Measurements from ENCODE around the gene SIAH1. TPM values are rescaled to one million over a fixed set of nuclear protein-coding genes. Genes with fewer than 3 reads are reported as not detected.
"Not testable (repeated sequence)": the region's sequence is repeated elsewhere in the genome, so short reads cannot be mapped to it uniquely, and the experiment has no call there.

Gene SIAH1
- polyA plus RNA-seq, 1 experiment: 21.6 TPM

DNA sequence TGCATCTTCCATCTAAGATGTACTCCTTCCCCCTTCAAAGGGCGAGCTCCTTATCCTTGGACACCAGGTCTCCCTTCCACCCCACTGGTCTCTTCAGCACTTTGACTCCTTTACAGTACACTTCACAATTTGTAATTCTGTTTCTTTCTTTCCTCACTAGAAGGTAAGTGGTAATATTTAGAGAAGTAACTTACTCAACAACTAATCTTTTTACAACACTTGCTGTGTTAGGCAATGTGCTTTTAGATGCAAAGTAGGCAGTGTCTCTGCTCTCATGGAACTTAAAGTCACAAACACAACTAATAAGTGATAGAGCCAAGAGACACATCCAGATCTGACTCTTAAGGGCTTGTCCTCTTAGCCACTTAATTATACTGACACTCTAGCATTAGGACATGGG, 6.4 kb downstream of the SIAH1 start:
- Histone ChIP-seq H3K27me3 (ENCODE audit: control insufficient read depth, insufficient read depth, low read length) (no peaks in the 10 kb centered on the region), H3K4me3 (ENCODE audit: low read depth, low read length) (no peak overlapping the region), H3K27ac (ENCODE audit: low read depth, low read length) (no peak overlapping the region), H3K9me3 (ENCODE audit: control insufficient read depth, insufficient read depth, low read length) (no peaks in the 10 kb centered on the region)
- CTCF ChIA-PET: no interaction called here
- TF ChIP-seq, protein P1, sequence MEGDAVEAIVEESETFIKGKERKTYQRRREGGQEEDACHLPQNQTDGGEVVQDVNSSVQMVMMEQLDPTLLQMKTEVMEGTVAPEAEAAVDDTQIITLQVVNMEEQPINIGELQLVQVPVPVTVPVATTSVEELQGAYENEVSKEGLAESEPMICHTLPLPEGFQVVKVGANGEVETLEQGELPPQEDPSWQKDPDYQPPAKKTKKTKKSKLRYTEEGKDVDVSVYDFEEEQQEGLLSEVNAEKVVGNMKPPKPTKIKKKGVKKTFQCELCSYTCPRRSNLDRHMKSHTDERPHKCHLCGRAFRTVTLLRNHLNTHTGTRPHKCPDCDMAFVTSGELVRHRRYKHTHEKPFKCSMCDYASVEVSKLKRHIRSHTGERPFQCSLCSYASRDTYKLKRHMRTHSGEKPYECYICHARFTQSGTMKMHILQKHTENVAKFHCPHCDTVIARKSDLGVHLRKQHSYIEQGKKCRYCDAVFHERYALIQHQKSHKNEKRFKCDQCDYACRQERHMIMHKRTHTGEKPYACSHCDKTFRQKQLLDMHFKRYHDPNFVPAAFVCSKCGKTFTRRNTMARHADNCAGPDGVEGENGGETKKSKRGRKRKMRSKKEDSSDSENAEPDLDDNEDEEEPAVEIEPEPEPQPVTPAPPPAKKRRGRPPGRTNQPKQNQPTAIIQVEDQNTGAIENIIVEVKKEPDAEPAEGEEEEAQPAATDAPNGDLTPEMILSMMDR (IDR thresholded peaks at IDR 0.05; ENCODE audit: low read depth, low read length): no peak
- DNase-seq (ENCODE audit: low read depth, low spot score): no peak
- POLR2A ChIA-PET: no interaction called here

DNA sequence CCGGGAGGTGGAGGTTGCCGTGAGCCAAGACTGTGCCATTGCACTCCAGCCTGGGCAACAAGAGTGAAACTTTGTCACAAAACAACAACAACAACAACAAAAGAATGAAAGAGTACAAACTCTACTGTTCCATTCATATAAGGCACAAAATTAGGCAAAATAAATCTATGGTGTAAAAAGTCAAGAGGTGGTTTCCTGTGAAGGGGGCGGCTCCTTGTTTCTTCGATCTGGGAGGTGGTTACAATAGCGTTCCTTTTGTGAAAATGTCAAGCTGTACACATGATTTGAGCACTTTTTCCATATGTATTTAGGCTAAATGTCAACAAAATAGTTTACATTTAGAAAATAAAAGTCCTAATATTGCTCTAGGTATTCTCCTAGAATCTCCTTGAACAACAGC, 6.9 kb downstream of the SIAH1 start:
- Histone ChIP-seq H3K27me3 (ENCODE audit: control insufficient read depth, insufficient read depth, low read length) (no peaks in the 10 kb centered on the region), H3K9me3 (ENCODE audit: control insufficient read depth, insufficient read depth, low read length) (no peaks in the 10 kb centered on the region), H3K4me3 (ENCODE audit: low read depth, low read length) (no peak overlapping the region), H3K27ac (ENCODE audit: low read depth, low read length) (no peak overlapping the region)
- TF ChIP-seq, protein P1 (IDR thresholded peaks at IDR 0.05; ENCODE audit: low read depth, low read length): no peak
- POLR2A ChIA-PET: no interaction called here
- DNase-seq (ENCODE audit: low read depth, low spot score): no peak
- CTCF ChIA-PET: no interaction called here

DNA sequence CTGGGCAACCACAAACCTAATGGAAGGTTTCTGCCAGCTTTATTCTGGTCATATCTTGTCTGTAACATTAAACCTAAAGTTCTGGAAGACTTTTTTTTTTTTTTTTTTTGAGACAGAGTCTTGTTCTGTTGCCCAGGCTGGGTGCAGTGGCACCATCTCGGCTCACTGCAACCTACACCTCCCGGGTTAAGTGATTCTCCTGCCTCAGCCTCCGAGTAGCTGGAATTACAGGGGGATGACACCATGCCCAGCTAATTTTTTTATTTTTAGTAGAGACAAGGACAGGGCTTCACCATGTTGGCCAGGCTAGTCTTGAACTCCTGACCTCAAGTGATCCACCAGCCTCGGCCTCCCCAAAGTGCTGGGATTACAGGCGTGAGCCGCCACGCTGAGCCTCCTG, 7.9 kb downstream of the SIAH1 start:
- DNase-seq (ENCODE audit: low read depth, low spot score); H3K27me3 ChIP-seq (ENCODE audit: control insufficient read depth, insufficient read depth, low read length); H3K9me3 ChIP-seq (ENCODE audit: control insufficient read depth, insufficient read depth, low read length); H3K27ac ChIP-seq (ENCODE audit: low read depth, low read length); H3K4me3 ChIP-seq (ENCODE audit: low read depth, low read length): not testable (repeated sequence)
- CTCF ChIA-PET: interaction anchor here (0.6 to 3.0 kb wide), 2 partner anchors 127 to 246 kb away, joined by 4 to 11 read pairs; no protein-coding TSS in a partner anchor
- POLR2A ChIA-PET: interaction anchor here (0.8 kb wide), 1 partner anchor 11 kb away, joined by 3 read pairs; no protein-coding TSS in a partner anchor

DNA sequence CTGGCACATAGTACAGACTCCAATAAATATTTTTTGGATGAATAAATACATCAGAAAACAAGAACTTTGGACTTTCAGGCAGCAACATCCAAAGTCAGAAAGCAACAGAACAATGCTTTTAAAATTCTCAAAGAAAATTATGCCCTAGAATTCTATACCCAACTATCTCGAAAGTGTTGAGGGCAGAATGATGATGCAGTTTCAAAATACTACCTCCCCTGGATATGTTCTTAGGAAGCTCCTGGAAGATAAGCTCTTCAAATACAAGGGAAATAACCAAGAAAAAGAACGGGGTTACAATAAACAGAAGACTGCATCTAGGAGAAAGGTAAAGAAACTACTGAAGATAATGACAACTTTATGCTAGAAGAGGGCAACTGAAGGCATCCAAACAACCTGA, 11.0 kb downstream of the SIAH1 start:
- Histone ChIP-seq H3K27ac (ENCODE audit: low read depth, low read length) (no peak overlapping the region), H3K27me3 (ENCODE audit: control insufficient read depth, insufficient read depth, low read length) (no peaks in the 10 kb centered on the region), H3K9me3 (ENCODE audit: control insufficient read depth, insufficient read depth, low read length) (no peaks in the 10 kb centered on the region), H3K4me3 (ENCODE audit: low read depth, low read length) (no peak overlapping the region)
- CTCF ChIA-PET: interaction anchor here (0.5 to 3.0 kb wide), 3 partner anchors 21 to 249 kb away, joined by 3 to 11 read pairs (median 4); no protein-coding TSS in a partner anchor
- TF ChIP-seq, protein P1 (IDR thresholded peaks at IDR 0.05; ENCODE audit: low read depth, low read length): no peak
- DNase-seq (ENCODE audit: low read depth, low spot score): no peak
- POLR2A ChIA-PET: interaction anchor here (0.9 kb wide), 1 partner anchor 8 kb away, joined by 4 read pairs; no protein-coding TSS in a partner anchor

DNA sequence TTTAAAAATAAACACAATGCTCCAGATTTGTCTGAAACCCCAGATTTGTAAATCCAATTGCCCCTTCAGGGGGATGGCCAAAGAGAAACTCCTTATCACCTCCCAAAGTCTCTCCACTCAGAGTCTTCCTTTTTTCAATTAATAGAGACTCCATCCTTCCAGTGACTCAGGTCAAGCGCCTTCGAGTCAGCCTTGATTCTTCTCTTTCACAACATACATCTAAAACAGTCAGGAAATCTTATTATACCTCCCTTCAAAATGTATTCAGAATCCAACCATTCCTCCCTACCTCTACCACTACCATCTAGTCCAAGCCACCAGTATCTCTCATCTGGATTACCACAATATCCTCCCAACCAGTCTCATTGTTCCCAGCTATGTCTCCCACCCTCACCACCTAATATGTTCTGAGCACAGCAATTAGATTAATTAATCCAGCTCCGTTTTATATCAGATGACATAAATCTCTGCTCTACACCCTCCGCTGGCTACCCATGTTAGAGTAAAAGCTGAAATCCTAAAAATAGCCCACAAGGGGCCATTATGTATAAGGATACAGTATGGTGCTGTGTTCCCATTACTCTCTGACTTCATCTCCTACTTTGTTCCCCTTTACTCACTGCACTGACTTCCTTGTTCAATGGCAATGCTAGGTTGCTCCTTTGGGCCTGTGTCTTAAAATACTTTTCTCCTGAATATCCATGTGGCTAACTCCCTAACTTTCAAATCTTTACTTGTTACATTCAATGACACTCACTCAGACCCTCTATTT, 11.8 kb downstream of the SIAH1 start:
- ChIA-PET POLR2A (no interaction called here), CTCF (interaction anchor here (0.8 kb wide), 1 partner anchor 250 kb away, joined by 5 read pairs; no protein-coding TSS in a partner anchor)
- H3K27me3 ChIP-seq (ENCODE audit: control insufficient read depth, insufficient read depth, low read length): no peaks in the 10 kb centered on the region
- H3K27ac ChIP-seq (ENCODE audit: low read depth, low read length): no peak overlapping the region
- no peaks in the 10 kb centered on the region for H3K9me3 ChIP-seq (ENCODE audit: control insufficient read depth, insufficient read depth, low read length)
- TF ChIP-seq, protein P1 (IDR thresholded peaks at IDR 0.05; ENCODE audit: low read depth, low read length): no peak
- no peak for DNase-seq (ENCODE audit: low read depth, low spot score)
- no peak overlapping the region for H3K4me3 ChIP-seq (ENCODE audit: low read depth, low read length)

Data from AG04450 (cell line).